ENCODE measurements around the gene SEMA3D.

Gene SEMA3D

DNA sequence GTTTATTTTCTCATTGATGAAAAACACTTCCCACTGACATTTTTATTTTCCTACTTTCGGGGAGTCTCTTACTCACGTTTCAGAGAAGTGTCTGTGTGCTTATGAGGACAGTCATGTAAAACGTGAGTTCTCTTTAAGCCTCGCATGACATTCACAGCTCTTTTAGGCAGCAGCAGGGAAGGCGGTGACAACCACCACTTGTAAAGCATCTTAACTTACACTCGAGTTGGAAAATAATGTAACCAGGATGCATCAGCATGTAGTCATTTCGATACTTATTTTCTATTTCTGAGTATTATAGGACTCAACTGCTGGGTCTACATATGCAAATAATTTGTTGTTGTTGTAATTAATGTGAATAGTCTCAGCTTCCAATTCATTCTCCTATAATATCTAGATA is 153.6 kb downstream of the SEMA3D start:
- DNase-seq, result no peak

- no peak for DNase-seq
These were observed 155.4 kb downstream of the SEMA3D start for GRCh38 chr7:85031475-85031874.

DNA sequence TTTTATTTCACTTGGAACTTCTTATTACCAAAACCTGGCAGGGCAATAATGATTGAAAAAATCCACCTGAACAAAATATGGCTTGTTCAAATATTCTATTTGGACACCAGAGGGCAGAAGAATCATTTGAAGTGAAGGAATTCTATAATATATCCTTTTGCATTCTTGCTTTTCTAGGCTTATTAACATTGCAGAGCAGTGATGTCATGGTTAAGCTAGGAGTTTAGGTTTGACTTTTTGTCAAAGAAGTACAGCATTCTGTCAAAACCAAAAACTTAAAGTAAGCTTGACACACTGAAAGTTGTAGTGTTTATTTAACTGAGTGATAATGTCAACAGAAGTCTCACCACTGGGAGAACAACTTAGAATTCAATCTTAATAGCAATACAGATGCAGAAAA is 156.0 kb downstream of the SEMA3D start:
- DNase-seq, result no peak

DNA sequence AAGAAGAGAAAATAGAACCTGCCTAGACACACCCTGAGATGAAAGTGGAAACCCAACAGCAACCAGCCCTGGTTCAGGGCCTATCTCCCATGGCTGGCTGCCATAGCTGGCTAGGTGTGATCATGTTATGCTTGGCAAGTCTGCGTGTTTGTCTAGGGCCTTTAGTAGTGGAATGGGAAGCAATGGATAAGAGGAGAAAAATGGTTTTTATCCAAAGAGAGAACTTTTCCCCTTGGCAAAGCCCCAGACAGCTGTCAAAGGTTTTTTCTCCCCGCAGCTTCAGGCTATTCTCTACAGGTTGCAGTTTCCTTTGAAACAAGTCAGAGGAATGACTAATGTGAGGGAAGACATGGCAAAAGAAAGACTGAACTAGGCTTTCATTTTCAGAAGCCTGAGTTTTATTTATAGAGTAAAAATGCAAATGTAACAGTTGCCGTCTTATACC is 161.5 kb downstream of the SEMA3D start:
- no peak for DNase-seq

- no peak for DNase-seq
These were observed 162.9 kb downstream of the SEMA3D start for GRCh38 chr7:85023916-85024315.

DNA sequence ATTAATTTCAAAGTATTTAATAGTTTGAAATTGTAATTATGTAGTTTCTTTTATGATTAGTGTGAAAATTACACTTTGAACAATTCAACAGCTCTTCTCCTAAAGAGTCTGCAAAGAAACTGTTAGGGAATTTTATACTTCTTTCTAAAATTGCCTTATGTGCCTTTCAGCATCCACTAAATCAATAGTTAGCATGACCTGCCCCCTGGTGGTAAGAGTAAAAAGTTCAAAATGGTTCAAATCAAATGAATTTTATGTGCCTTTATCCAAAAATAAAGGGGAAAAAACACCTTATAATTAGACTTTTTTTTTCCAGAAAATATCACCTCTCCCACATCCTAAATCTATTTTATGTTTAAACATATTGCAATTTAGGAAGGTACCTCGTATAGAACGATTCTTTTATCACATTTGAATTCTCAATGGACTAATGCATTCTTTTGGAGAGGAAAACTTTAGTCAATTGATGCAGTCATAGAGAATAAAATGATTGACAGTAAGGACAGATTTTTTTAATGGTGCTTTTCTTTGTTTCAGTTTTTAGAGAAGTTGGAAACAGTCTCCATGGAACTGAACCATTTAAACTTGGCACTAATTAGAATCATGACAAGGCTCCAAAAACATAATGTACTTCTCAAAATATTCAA is 163.7 kb downstream of the SEMA3D start:
- peak in 6 of 56 donors; percentile 1 to 65 (median 6) for DNase-seq

- no peak for DNase-seq
These were observed 164.7 kb downstream of the SEMA3D start for GRCh38 chr7:85022064-85022697.

GRCh38 chr7:85021101-85021704 is 165.7 kb downstream of the SEMA3D start:
- no peak for DNase-seq

DNA sequence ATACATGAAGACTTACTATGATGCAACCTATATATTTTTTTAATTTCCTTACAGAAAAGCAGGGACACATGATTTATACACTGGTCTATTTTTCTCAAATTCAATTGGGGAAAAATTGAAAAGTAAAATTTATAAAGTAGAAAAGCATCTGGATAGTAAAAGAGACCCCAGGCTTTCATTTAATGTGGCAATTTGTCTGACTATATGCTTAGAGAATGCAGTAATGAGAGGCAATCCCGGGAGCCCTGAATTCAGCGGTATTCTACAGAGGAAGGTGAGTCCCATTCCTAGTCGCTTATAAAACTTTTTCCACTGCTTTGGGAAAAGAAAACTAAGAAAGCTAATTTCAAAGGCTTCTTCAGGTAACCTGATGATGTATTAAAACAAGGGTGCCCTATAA is 167.1 kb downstream of the SEMA3D start:
- DNase-seq, result no peak

- no peak for DNase-seq
These were observed 167.7 kb downstream of the SEMA3D start for GRCh38 chr7:85019176-85019575.

DNA sequence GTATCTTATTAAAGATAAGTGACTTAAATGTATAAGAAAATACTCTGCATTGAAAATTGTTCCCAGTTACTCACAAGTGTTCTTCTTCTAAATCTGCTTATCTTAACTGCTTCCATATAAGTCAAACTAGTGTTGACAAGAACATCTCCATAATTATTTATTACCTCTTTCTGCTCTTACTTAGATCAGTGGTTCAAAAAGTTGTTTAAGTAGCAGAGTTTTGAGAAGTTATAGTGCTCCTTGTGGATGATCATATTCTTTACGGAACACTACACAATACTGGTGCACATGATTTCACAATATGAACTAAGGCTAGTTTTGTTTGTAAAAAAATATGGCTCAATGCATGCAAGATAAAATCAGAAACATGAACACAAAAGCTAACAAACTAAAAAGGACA is 168.4 kb downstream of the SEMA3D start:
- DNase-seq, result no peak

GRCh38 chr7:85016286-85016685 is 170.6 kb downstream of the SEMA3D start:
- DNase-seq, result no peak

- DNase-seq, result no peak
These were observed 171.8 kb downstream of the SEMA3D start for GRCh38 chr7:85014936-85015660.

- DNase-seq, result no peak
These were observed 175.7 kb downstream of the SEMA3D start for GRCh38 chr7:85011127-85011526.

- DNase-seq, result no peak
These were observed 176.6 kb downstream of the SEMA3D start for GRCh38 chr7:85010306-85010705.

- no peak for DNase-seq
These were observed 180.1 kb downstream of the SEMA3D start for GRCh38 chr7:85006754-85007153.

DNA sequence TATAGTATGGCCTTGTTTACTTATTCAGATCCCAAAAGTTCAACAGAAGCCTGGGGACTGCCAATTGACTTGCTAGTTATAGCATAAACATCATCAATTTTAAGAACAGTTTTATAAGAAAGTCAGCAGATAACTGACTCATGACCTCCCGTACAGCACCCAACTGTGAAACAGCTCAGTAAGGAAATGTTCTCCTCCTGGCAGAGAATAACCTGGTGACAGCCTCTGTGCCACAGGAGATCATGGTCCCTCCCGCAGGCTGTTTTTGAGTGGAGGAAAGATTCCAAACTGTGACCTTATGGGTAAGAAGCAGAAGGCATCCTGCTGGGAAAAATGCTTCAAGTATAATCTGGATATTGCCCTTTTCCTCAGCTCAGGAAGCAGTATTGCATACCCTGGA is 182.5 kb downstream of the SEMA3D start:
- no peak for DNase-seq

DNA sequence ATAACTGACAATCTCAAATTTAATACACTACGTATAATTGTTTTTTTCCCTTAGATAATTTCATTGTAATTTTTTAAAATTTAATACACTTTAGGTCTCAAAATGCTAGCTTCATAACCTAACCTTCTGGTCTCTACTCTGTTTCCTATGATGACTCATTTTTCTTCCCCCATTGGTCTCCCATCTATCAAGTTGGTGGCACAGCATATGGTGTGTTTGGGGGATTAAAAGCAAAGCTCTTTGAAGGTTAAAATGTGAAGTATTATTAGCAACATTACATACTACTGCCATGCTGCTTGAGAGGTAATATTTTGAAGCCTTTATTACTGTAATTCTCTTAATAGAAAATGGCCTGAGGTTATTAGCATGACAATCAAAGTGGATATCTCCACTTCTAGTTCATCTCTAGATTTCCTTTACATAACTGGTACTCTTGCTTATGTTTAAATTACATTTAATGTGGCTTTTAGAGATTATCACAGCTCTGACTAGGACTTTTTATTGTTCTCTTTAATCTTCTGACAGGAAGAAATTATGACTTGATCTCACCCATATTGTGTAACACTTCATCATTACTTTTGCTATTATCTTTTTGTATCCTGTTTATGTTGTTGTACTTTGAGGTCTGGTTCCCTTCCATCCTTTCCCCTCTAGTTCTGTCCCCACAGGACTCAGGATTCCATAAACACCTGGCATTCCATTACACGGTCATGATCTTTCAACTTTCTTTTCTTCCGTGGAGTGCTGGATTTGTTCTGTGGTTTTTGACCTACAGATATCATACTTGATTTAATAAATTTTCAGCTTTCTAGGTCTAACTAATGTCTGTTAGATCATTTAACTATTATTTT is 185.1 kb downstream of the SEMA3D start:
- DNase-seq, result no peak

DNA sequence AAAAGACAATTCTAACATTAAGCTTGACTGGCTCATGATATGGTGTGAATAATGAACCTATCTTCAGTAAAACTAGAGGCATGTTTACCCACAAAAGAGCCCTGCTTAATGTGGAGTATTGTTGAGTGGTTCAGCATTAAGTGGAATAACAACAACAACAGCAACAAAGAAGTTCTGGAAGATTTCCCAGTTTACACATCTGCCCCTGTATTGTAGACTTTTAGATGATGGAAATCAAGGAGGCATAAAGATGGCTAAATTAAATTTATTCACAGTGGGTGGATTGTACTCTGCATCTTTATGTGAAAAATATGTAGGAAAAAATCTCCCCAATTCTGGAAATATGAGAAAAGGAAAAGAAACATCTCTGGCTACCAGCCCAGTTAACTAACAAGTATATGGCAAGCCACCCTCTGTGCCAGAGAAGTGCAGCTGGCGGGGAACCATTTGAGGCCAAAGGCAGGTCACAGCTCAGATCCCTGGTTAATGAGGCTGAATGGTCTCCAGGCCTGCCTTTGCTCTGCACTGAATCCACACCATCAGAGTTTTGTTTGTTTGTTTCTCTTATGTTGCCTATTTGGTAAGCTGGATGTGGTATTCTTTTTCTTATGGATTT is 186.0 kb downstream of the SEMA3D start:
- peak in 6 of 56 donors; percentile 0 to 14 (median 2) for DNase-seq

DNA sequence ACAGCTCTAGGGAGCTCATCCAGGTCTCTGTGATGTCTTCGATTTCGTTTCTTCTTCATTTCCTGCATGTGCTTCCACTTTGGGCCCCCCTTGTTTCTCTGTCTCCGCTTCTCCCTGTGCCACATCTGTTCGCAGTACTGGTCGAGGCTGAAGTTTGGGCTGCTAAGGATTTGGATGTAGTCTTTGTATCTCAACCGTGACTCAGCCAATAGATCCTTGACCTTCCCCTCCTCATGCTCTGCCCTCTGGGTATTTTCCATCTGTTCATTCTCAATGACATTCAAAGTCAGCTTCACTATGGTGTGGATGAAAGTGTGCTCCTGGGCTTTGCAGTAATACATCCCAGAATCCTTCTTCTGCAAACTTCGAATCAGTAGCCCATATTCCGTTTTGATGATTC is 187.4 kb downstream of the SEMA3D start:
- no peak for DNase-seq

DNA sequence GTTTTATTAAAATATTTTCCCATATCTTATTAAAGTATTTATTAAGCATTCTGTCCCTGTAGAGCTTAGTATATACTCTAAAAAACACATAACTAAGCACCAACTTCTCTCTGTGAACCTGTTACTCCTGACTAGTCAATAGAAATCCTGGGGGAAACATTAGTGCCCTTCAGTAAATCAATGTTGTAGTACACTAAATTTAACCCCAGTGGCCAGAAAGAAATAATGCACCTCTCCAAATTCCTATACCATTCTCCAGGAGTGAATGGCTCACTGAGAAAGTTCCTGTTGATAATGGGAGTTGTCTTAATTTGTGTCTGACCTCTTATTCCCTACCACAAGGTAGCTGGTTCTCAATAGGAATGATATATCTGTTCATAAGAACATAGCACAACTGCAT is 188.2 kb downstream of the SEMA3D start:
- no peak for DNase-seq

Measured in amygdala (tissue), 56 donors.